GM18505 (cell line): ENCODE data around the gene CREB5.
"Not testable (repeated sequence)": the region's sequence is repeated elsewhere in the genome, so short reads cannot be mapped to it uniquely, and the experiment has no call there.

Source experiments
- ATAC-seq: cut with Tn5 transposase; IDR thresholded peaks from one replicate; pipeline ENCODE4 v1.9.1; 2021; ENCODE audit not compliant: unreplicated experiment
- POLR2A ChIP-seq: IDR thresholded peaks from 4 replicates; pipeline ENCODE4 v1.6.1; 2011; ENCODE audit warnings: borderline replicate concordance; ENCODE audit not compliant: insufficient read depth, insufficient read length; ENCODE audit errors: extremely low read depth

The CREB5 gene

DNA sequence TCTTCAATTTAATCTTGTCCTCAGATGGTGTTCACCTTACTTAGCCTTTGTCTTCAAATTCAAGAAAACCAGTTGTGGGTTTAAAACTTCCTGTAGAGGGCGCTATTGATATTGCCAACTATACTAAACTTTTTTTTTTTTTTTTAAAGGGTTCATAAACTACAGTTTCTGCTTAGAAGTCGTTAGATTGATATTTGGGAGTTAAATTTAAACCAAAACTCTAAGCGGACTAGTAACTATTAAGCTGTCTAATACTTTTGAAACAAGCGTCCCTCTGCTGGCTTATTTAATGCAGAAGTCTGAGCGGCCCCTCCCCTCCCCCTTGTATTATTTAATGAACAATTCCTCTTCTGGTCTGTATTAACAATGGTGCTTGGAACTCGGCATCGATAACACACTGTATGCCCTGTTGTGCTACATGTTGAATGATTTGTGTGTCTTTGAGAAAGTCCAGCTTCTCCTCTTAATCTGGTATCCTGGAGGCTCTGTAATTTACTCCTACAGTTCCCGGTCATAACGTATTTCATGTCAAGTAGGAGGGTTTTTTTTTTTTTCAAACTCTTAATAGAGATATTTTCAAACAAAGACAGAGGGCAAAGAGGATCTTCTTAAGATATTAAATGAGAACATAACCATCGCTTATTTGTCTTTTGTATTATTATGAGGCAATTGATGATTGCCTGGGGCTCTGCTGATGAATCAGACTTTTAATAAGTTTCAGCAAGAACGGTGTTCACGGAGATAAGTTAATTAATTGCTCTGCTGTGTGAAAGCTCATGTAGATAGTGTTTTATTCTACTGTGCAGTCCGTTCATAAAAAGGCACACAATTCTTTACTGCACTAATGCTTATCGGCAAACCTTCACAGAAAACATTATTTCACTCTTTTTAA is 22.6 kb upstream of the CREB5 start:
- ATAC-seq: no peak

DNA sequence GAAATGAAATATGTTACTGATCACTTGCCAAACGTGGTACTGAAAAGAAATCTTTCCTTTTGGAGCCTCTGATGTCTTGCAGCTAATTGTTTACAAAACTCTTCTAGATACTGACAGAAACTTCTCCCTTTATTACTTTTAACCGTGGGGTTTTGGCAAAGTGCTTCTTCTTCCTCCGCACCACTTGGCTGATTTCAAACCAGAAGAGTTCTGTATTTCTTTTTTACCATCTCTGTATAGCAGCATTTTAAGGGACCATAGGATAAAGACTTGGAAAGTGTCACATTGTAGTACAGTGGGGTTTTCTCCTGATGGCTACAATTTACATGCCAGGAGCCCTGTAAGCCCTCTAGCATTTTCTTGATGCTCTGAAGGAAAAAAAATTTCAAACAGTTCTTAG is 21.9 kb upstream of the CREB5 start:
- no peak for TF ChIP-seq POLR2A

More for the DNA sequence above, 22.6 kb upstream of the CREB5 start:
- TF ChIP-seq POLR2A: no peak

DNA sequence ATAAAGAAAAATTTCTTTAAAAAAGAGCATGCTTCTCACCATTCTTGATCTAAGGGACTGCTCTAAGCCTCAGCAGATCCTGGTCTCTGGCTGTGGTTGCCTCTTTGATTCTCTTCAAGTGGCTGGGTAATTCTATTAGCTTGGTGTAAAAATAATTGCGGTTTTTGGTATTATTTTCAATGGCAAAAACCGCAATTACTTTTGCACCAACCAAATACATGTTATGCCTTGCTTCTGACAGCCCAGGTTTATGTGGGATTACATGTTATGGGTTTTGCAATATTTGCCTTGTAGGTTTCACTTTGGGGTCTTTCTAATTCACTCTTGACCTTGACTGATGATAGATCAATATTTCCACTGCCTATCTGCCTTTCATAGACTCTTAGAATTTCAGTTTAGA is 20.0 kb upstream of the CREB5 start:
- no peak for TF ChIP-seq POLR2A
- no peak for ATAC-seq

More for the DNA sequence above, 21.9 kb upstream of the CREB5 start:
- ATAC-seq: no peak

DNA sequence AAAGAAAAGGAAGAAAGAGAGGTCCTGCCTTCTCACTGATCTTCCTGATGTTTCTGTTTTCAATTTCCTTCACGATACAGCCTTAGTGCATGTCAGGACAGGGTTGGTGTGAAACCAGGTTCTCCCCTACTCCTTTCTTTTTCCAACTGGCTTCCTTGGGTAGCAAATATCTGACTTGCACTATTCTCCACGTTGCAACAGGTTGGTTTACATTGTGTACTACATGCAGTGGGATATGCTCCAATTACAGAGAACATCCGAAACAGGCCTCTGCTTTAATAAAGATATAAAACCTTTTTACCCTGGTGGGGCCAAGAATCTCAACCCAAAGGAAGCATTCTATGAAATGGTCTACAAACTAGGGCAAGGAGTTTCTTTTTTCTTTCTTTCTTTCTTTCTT is 16.9 kb upstream of the CREB5 start:
- no peak for ATAC-seq
- no peak for TF ChIP-seq POLR2A

DNA sequence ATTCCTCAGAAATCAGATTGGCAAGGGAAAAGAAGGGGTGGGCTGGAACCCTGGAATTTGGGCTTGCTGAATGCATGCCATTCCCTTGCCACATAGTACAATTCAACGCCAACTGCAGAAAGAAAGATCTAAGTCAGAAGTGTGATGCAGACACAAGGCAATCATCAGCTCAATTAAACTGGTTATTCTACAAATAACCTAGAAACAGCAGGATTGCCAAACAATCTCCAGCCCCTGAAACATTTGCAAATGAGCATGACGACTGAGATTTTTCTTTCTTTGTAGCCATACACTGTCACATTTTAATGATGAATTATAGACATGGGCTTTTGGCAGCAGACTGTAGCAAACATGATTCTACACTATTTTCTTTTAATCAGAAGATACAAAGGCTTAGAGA is 16.5 kb upstream of the CREB5 start:
- no peak for ATAC-seq
- TF ChIP-seq POLR2A: no peak

DNA sequence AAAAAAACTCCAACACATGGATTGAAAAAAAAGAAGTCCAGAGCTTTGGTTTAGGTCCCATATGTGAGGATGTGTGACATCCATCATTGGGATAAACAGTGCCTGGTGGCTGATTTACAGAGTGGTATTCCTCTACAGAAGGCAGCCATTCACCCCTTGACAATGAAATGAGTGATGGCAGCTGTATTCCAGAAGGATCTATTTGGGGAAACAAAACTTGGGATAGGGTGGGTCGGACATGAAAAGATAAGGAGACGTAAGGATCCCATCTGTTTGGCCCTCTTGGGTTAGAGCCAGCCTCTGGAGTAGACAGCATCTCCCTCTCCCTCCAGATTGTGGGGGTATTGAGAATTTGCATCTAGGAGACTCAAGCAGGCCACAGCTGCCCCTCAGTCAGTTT is 15.2 kb upstream of the CREB5 start:
- TF ChIP-seq POLR2A: no peak
- ATAC-seq: no peak

DNA sequence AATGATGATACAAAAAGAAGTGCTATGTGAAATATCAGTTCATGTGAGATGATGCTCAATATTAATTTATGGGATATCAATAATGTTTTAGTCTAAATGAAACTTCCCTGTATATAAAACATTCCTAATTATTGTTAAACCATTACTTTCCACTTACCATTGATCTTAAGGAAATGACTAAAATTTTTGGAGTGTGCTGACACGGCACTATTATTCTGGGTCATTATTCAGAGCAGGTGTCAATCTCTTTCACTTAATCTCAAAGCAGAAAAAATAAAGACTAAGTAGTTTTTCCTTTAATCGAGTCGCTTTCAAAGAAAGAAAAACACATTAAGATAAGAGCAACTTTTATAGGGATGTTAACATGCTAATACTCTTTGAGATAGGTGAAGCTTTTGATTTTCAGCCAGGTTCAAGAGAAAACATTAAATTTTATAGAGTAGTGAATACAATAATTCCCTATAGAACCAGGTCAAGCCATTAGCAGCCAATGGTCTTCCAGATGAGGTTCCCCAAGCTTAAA is 11.4 kb upstream of the CREB5 start:
- no peak for ATAC-seq
- no peak for TF ChIP-seq POLR2A

DNA sequence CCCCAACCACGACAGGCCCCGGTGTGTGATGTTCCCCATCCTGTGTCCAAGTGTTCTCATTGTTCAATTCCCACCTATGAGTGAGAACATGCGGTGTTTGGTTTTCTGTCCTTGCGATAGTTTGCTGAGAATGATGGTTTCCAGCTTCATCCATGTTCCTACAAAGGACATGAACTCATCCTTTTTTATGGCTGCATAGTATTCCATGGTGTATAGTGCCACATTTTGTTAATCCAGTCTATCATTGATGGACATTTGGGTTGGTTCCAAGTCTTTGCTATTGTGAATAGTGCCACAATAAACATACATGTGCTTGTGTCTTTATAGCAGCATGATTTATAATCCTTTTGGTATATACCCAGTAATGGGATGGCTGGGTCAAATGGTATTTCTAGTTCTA is 10.8 kb upstream of the CREB5 start:
- ATAC-seq: not testable (repeated sequence)

DNA sequence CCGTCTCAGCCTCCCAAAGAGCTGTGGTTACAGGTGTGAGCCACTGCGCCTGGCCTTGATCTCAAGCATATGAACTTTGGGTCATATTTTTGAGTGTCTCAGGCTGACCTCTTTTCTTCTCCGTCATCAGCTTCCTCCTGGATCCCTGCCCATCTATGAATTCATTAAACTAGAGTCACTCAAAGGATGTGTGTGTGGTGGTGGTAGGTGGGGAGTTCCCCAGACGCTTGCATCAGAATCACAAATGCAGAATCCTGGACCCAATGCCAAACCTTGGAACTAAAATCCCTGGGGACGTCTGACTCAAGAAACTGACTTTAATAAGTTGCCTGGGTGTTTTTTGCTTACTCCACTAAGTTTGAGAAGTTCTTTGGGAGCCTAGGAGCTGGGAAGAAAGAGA is 6.7 kb upstream of the CREB5 start:
- ATAC-seq: no peak
- no peak for TF ChIP-seq POLR2A

DNA sequence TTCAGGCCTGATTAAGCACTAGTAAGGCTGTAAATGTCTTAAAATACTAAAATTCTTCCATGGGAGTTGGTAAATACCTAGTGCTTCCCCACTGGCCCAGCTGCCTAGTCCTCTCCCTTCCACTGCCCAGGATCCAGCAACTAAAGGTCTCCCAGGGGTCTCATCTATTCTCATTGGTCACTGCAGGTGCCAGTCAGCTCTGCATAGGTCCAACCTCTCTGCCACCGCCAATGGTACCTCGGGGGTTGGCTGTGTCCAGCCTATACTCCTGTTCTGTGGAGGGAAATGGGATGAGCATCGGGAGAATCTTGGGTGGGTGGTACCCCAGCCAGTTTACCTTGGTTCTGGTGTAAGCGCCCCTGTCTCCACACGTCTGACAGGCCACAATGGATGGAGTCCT is 6.1 kb upstream of the CREB5 start:
- no peak for ATAC-seq

DNA sequence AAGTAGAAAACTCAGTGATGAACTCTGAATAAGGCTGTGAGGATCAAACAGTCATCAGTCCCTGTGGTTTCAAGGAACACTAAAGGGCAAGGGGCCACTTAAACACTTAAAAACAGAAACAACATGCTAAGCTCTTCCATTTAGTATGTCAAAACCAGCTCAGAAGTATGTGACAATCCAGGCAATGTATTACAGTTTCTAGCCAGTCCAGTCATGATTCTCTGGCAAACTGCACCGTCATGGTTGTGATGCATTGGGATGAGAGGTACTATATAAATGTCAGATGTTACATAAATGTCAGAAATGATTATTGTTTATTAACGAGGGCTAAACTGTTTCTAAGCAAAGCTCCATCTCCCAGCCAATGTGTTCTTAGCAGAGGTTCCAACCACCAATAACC is 4.7 kb upstream of the CREB5 start:
- ATAC-seq: no peak
- no peak for TF ChIP-seq POLR2A

More for the DNA sequence above, 6.1 kb upstream of the CREB5 start:
- no peak for TF ChIP-seq POLR2A

DNA sequence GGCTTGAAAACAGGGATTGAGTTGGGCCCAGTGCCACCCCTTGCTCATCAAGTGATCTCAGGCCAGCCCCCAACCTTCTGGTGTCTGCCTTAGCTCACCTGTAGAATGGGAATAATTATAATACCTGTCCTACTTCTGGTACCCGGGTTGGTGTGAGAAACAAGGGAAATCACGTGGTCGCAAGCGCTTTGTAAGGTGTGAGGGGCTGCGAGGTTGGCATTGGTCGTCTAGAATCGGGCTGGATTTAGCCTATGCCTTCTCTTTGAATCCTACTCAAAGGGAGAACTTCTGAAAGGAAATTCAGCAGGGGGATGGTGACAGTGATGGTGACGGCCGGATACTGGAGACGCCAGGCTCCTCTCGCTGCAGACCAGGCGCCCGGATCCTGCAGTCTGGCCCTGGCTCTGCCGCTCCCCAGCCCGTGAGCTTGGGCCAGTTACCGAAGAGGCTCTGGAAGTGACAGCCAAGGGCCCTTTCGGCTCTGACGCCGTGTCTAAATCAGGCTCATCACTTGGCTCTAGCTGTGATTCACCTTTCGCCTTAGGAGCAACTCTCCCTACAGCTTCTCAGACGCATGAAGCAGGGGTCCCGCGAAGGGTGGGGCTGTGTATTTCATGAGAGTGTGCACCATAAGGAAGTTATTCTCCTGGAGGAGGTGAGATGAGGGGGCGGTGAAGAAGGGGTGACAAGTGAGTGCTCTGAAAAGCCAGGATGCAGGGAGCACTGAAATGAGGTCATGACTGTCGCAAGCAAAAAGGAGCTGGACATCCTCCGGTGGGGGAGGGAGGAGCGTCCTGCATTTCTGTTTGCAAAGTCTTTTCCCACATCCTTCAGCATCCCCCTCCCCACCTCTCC is 4.0 kb upstream of the CREB5 start:
- TF ChIP-seq POLR2A: no peak
- ATAC-seq: no peak

DNA sequence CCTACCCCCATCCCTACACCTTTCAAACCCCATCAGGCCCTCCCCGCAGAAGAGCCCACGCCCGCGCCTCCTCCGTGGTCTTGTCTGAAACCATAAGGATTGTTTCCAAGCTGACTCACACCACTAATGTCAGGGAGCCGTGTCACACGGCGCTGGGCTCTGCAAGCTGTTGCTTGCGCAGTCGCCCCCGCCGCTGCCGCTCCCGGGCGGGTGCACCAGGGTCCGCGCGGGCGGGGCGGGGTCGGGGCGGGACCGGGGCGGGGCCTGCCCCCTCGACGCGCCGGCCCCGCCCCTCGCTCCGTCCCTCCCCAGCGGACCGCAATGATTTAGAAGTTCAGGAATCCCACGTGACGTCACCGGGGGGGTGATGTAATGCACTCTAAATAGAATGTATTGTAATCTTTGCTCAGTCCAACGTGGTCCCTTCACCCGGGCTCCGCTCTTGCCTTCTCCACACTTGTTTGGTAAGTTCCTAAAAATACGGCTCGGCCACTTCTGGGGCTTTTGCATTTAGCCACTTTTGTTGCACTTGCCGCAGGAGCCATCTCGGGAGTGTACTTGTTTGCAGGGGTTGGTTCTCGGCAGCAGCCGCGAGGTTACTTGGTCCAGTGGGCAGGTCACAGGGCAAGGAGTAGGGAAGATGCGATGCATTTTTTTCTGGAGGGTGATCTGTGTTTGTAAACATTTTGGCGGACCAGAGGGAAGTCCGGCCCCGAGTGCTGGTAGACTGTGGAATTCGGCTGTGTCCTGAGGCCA is 3.2 kb upstream of the CREB5 start:
- TF ChIP-seq POLR2A: no peak
- ATAC-seq: peak; percentile 40
